Muscle of leg (tissue), 11 donors: ENCODE data around the gene PPCS. TPM values are rescaled to one million over a fixed set of nuclear protein-coding genes. Genes with fewer than 3 reads are reported as not detected.

Experiments
- DNase-seq: peaks from one replicate; pipeline ENCODE4 v3.0.0; 2013
- H3K27ac ChIP-seq: one replicate; pipeline ENCODE4 v1.5.1; 2013; ENCODE audit warnings: mild to moderate bottlenecking, low read length, control low read depth
- H3K27me3 ChIP-seq: one replicate; pipeline ENCODE4 v1.6.1; 2013; ENCODE audit warnings: low read length; ENCODE audit not compliant: control insufficient read depth, insufficient read depth
- H3K36me3 ChIP-seq: one replicate; pipeline ENCODE4 v1.6.1; 2013; ENCODE audit warnings: low read length; ENCODE audit not compliant: control insufficient read depth, insufficient read depth
- H3K4me1 ChIP-seq: one replicate; pipeline ENCODE4 v1.6.1; 2013; ENCODE audit warnings: low read length; ENCODE audit not compliant: control insufficient read depth, insufficient read depth
- H3K4me3 ChIP-seq: one replicate; pipeline ENCODE4 v1.5.1; 2013; ENCODE audit warnings: low read length, control low read depth
- H3K9me3 ChIP-seq: replicated peaks from 2 replicates; pipeline ENCODE4 v1.6.1; 2013; ENCODE audit warnings: low read depth, low read length; ENCODE audit not compliant: control insufficient read depth
- WGBS: methylation state at CpG from one replicate; pipeline ENCODE4 v1.1.5; 2013; ENCODE audit warnings: missing lambda C conversion rate; ENCODE audit not compliant: insufficient coverage; 5-methylcytosine and 5-hydroxymethylcytosine counted together
- polyA plus RNA-seq, 8 donors: library from polyadenylated mRNA; unstranded; fragments of 120-200 nt; gene quantifications; one replicate each; pipeline versions ENCODE4 v1.2.1 to v1.2.3, GENCODE V29; 2013; ENCODE audit warnings: inconsistent platforms in 1 of 8, low replicate concordance in 1 of 8; ENCODE audit not compliant: insufficient read length in 8 of 8, insufficient read depth in 1 of 8
- total RNA-seq: library from RNA; stranded (reverse); fragments of 120-200 nt; gene quantifications from one replicate; pipeline ENCODE4 v1.2.4, GENCODE V29; 2013

Gene PPCS
- total and polyA plus RNA-seq, 9 donors, result 35.1 to 41.0 (median 39.5) TPM

DNA sequence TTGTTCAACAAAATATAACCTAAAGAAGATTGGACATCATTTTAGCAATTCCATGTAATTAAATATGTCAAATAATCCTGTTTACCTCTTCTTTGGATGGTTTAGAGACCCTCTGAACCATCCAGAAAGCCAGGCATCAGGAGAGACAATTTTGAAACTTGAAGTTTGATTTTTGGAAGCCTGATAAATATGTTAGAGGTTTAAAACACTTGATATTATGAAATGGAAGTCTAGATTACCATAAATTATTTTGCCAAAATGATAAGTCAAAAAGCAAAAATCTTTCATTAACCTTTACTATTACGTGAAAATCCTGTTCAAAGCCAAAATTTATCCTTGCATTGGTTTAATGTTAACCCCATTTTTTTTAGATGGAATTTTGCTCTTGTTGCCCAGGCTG, 50.2 kb downstream of the PPCS start:
- no peak for DNase-seq
- Histone ChIP-seq H3K4me1 (no peaks in the 10 kb centered on the region), H3K4me3 (no peak overlapping the region), H3K9me3 (peaks cover 55% of the 10 kb centered on the region), H3K36me3 (no peaks in the 10 kb centered on the region), H3K27ac (no peak overlapping the region), H3K27me3 (no peaks in the 10 kb centered on the region)
- 86% methylated on average over 1 of the region's 1 CpG for WGBS

Other genes starting within 250 kb of the PPCS start
- 32.4 TPM for gene FOXJ3, start 121.3 kb upstream of the PPCS start, total RNA-seq
- 10 to 100 TPM; 28.6 to 41.9 (median 33.1) TPM for gene FOXJ3, start 121.3 kb upstream of the PPCS start, polyA plus RNA-seq
- gene RIMKLA, start 75.8 kb upstream of the PPCS start, total RNA-seq, result 0.71 TPM
- 1 to 10 TPM in 4 of 8 donors, under 1 TPM in 4; 0.55 to 2.0 (median 0.96) TPM for gene RIMKLA, start 75.8 kb upstream of the PPCS start, polyA plus RNA-seq
- 0.80 TPM for gene ZMYND12, start 521 bp upstream of the PPCS start, total RNA-seq
- 1 to 10 TPM in 1 of 8 donors, under 1 TPM in 7; 0.56 to 1.6 (median 0.87) TPM for gene ZMYND12, start 521 bp upstream of the PPCS start, polyA plus RNA-seq
- gene CCDC30, start 6.7 kb downstream of the PPCS start, total RNA-seq, result 1.7 TPM
- 1 to 10 TPM; 1.2 to 3.5 (median 1.9) TPM for gene CCDC30, start 6.7 kb downstream of the PPCS start, polyA plus RNA-seq
- 50.1 TPM for gene PPIH, start 201.9 kb downstream of the PPCS start, total RNA-seq
- 10 to 100 TPM; 37.2 to 43.4 (median 40.2) TPM for gene PPIH, start 201.9 kb downstream of the PPCS start, polyA plus RNA-seq
- gene YBX1, start 225.9 kb downstream of the PPCS start, total RNA-seq, result 671 TPM
- gene YBX1, start 225.9 kb downstream of the PPCS start, polyA plus RNA-seq, result 1,000 to 10,000 TPM in 6 of 8 donors, 100 to 1,000 TPM in 2; 883 to 1,154 (median 1,055) TPM